Ovary (tissue), 9 donors: Measurements from ENCODE around the gene CTDSPL2. TPM values are rescaled to one million over a fixed set of nuclear protein-coding genes. Genes with fewer than 3 reads are reported as not detected.

Experiments used
- DNase-seq, 5 donors: peaks; one replicate each; pipeline ENCODE4 v3.0.0-alpha.2; 2019 to 2020
- H3K27ac ChIP-seq, 2 donors: fragments of 200-600 bp; one replicate each; pipeline versions ENCODE4 v1.5.1 to v1.8.0; 2019 to 2022
- H3K27me3 ChIP-seq: fragments of 200-600 bp; one replicate; pipeline ENCODE4 v1.8.0; 2022
- H3K36me3 ChIP-seq: fragments of 200-600 bp; sonication (generic); one replicate; pipeline ENCODE4 v1.5.1; 2019
- H3K4me1 ChIP-seq: one replicate; pipeline ENCODE4 v1.8.1; 2013; ENCODE audit warnings: mild to moderate bottlenecking, moderate library complexity; ENCODE audit not compliant: insufficient read depth
- H3K4me3 ChIP-seq: fragments of 200-600 bp; sonication (generic); one replicate; pipeline ENCODE4 v1.5.1; 2017
- H3K9me3 ChIP-seq, 2 donors: fragments of 200-600 bp in 1 of 2; sonication (generic) in 1 of 2; one replicate each; pipeline versions ENCODE4 v1.5.1 to v1.8.1; 2013 to 2019; ENCODE audit warnings: mild to moderate bottlenecking in 1 of 2, moderate library complexity in 1 of 2
- CTCF ChIP-seq, 3 donors: fragments of 450-650 bp in 2 of 3; fragments of 200-600 bp in 1 of 3; IDR thresholded peaks; one replicate each; pipeline versions ENCODE4 v1.5.1 to v1.8.0; 2016 to 2022; ENCODE audit warnings: antibody characterized with exemption in 3 of 3, mild to moderate bottlenecking in 1 of 3
- EP300 ChIP-seq: sonication (generic); formaldehyde crosslinking; IDR thresholded peaks from one replicate; pipeline ENCODE4 v1.6.1; 2017; ENCODE audit warnings: antibody characterized with exemption
- POLR2A ChIP-seq: fragments of 450-650 bp; IDR thresholded peaks from one replicate; pipeline ENCODE4 v1.6.1; 2017; ENCODE audit warnings: antibody characterized with exemption, mild to moderate bottlenecking, moderate library complexity
- WGBS, 3 donors: extraction: QIAGEN DNeasy Blood & Tissue Kit in 1 of 3; methylation state at CpG; one replicate each; pipeline versions ENCODE4 v1.1.5 to v1.1.7; 2013 to 2017; 5-methylcytosine and 5-hydroxymethylcytosine counted together
- intact Hi-C, 4 donors: fragments of 100-400 bp; cut with DNase I; formaldehyde crosslinking; loops; one replicate each; pipeline versions ENCODE4 v1.11.0 to v1.15.1; 2022 to 2023
- polyA plus RNA-seq, 2 donors: library from polyadenylated mRNA; stranded (reverse); fragments of 200-250 nt in 1 of 2; fragments of 350-450 nt in 1 of 2; fragmentation: Illumina TruSeq in 1 of 2; extraction: RNeasy Lipid Tissue Mini Kit (QIAGEN cat#74804) in 1 of 2; gene quantifications; one replicate each; pipeline ENCODE4 v1.2.3, GENCODE V29; 2013 to 2014
- total RNA-seq, 7 donors: library from RNA; depleted of rRNA in 2 of 7; stranded (reverse); fragments of >200 nt in 2 of 7; fragmentation: NEBNext Ultra II Directional in 3 of 7; extraction: Animal tissue kit (Norgen Biotek cat#: 25700) in 3 of 7; gene quantifications; one replicate each; pipeline versions ENCODE4 v1.1.0 to v1.2.4, GENCODE V29; 2016 to 2023
- donor health status: DM: no; HTN: no; CAD: no; lungs with moderate emphysema.
- donor health status: DM: no; HTN: no; CAD: no.
- donor health status: Bipolar disorder and iron deficiency.
- donor health status: DM: yes; HTN: yes; CAD: no.
- donor health status: DM: no; HTN: no; CAD: no.
- donor health status: DM: yes; HTN: yes; CAD: no.

Gene CTDSPL2
- total and polyA plus RNA-seq, 9 donors, result 11.3 to 54.1 (median 46.9) TPM

- WGBS, 3 donors, result 70 to 80% (median 74%) methylated on average over 1 of the region's 1 CpG
- intact Hi-C loops, result no loop called here
- no peak overlapping the region for H3K4me3 ChIP-seq
- H3K9me3 ChIP-seq, result no peaks in the 10 kb centered on the region
- DNase-seq, result no peak
- H3K27me3 ChIP-seq, result no peaks in the 10 kb centered on the region
- no peak for TF ChIP-seq CTCF (IDR thresholded peaks at IDR 0.05)
- H3K4me1 ChIP-seq, result peaks cover 5% of the 10 kb centered on the region
- no peak overlapping the region for H3K27ac ChIP-seq
- H3K36me3 ChIP-seq, result no peaks in the 10 kb centered on the region
These were observed 62.0 kb downstream of the CTDSPL2 start for GRCh38 chr15:44489464-44489863.

GRCh38 chr15:44490622-44491021, 63.2 kb downstream of the CTDSPL2 start:
- peaks cover 5% of the 10 kb centered on the region for H3K4me1 ChIP-seq
- intact Hi-C loops, result no loop called here
- WGBS, 3 donors, result 52 to 68% (median 57%) methylated on average over 3 of the region's 3 CpGs
- H3K9me3 ChIP-seq, result no peaks in the 10 kb centered on the region
- H3K4me3 ChIP-seq, result no peak overlapping the region
- H3K36me3 ChIP-seq, result no peaks in the 10 kb centered on the region
- no peak for DNase-seq
- no peaks in the 10 kb centered on the region for H3K27me3 ChIP-seq
- TF ChIP-seq CTCF (IDR thresholded peaks at IDR 0.05) (no peak), POLR2A (no peak), EP300 (no peak)
- no peak overlapping the region for H3K27ac ChIP-seq

GRCh38 chr15:44492040-44492439, 64.6 kb downstream of the CTDSPL2 start:
- H3K4me3 ChIP-seq, result no peak overlapping the region
- WGBS, 3 donors, result 91 to 94% (median 93%) methylated on average over 7 of the region's 7 CpGs
- intact Hi-C loops, result no loop called here
- no peaks in the 10 kb centered on the region for H3K36me3 ChIP-seq
- no peak overlapping the region for H3K27ac ChIP-seq
- no peak for TF ChIP-seq EP300
- no peak for TF ChIP-seq CTCF (IDR thresholded peaks at IDR 0.05)
- TF ChIP-seq POLR2A, result no peak
- H3K4me1 ChIP-seq, result peaks cover 5% of the 10 kb centered on the region
- no peaks in the 10 kb centered on the region for H3K27me3 ChIP-seq
- no peaks in the 10 kb centered on the region for H3K9me3 ChIP-seq
- no peak for DNase-seq

- DNase-seq, result no peak
- Histone ChIP-seq H3K36me3 (no peaks in the 10 kb centered on the region), H3K4me1 (peaks cover 5% of the 10 kb centered on the region), H3K27me3 (no peaks in the 10 kb centered on the region), H3K9me3 (no peaks in the 10 kb centered on the region), H3K4me3 (no peak overlapping the region), H3K27ac (no peak overlapping the region)
- no peak for TF ChIP-seq POLR2A
- no peak for TF ChIP-seq CTCF (IDR thresholded peaks at IDR 0.05)
- no peak for TF ChIP-seq EP300
- 51 to 68% (median 53%) methylated on average over 3 of the region's 3 CpGs for WGBS, 3 donors
- intact Hi-C loops, result no loop called here
These were observed 65.2 kb downstream of the CTDSPL2 start for GRCh38 chr15:44492672-44493071.

- no peak for TF ChIP-seq EP300
- TF ChIP-seq CTCF (IDR thresholded peaks at IDR 0.05), result no peak
- TF ChIP-seq POLR2A, result no peak
- DNase-seq, result no peak
- Histone ChIP-seq H3K27ac (no peak overlapping the region), H3K27me3 (no peaks in the 10 kb centered on the region), H3K4me1 (peaks cover 3% of the 10 kb centered on the region), H3K36me3 (no peaks in the 10 kb centered on the region), H3K4me3 (no peak overlapping the region), H3K9me3 (no peaks in the 10 kb centered on the region)
- intact Hi-C loops, result no loop called here
- 93 to 94% (median 93%) methylated on average over 8 of the region's 8 CpGs for WGBS, 3 donors
These were observed 68.1 kb downstream of the CTDSPL2 start for GRCh38 chr15:44495562-44495961.
